ENCODE results near the gene KCTD3.

KCTD3 gene

GRCh38 chr1:215556996-215557395 lies 10.1 kb upstream of the KCTD3 start:
- DNase-seq (ENCODE audit: low read depth in 2 of 2) = no peak

DNA sequence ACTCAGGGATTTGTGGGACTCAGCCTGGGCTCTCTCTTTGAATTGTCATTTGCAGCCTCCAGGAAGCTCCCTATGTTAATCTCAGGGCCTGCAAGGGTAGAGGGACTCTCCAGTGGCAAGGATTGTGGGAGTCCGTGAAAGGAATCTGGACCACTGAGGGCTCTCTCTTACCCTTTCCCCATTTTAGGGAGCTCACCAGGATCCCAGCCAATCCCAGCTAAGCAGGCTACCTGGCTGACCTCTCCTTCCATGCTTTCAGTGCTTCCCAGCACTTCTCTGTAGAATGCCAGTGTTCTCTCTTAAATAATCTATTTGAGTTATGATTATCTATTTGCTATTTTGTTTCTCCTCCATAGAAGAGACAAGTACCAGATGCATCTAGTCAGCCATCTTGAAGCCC lies 9.6 kb upstream of the KCTD3 start:
- DNase-seq (ENCODE audit: low read depth in 2 of 2) = no peak

DNA sequence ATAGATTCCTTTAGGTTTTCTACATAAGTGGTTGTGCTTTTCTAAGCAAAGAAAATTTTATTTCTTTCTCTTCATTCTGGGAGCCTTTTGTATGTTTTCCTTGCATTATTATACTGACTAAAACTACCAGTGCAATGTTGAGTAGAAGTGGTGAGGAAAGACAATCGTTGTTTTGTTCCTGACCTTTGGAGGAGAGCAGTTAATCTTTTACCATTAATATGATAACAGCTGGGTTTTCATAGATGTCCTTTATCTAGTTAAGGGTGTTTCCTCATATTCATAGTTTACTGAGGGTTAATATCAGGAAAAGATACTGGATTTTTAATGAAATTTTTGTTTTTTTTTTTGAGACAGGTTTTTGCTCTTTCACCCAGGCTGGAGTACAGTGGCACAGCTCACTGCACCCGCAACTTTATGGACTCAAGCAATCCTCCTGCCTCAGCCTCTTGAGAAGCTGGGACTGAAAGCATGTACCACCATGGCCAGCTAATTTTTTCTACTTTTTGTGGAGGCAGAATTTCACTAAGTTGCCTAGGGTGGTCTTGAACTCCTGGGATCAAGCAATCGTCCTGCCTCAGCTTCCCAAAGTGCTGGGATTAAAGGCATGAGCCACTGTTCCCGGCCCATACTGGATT lies 9.0 kb upstream of the KCTD3 start:
- no peak for DNase-seq (ENCODE audit: low read depth in 2 of 2)

DNA sequence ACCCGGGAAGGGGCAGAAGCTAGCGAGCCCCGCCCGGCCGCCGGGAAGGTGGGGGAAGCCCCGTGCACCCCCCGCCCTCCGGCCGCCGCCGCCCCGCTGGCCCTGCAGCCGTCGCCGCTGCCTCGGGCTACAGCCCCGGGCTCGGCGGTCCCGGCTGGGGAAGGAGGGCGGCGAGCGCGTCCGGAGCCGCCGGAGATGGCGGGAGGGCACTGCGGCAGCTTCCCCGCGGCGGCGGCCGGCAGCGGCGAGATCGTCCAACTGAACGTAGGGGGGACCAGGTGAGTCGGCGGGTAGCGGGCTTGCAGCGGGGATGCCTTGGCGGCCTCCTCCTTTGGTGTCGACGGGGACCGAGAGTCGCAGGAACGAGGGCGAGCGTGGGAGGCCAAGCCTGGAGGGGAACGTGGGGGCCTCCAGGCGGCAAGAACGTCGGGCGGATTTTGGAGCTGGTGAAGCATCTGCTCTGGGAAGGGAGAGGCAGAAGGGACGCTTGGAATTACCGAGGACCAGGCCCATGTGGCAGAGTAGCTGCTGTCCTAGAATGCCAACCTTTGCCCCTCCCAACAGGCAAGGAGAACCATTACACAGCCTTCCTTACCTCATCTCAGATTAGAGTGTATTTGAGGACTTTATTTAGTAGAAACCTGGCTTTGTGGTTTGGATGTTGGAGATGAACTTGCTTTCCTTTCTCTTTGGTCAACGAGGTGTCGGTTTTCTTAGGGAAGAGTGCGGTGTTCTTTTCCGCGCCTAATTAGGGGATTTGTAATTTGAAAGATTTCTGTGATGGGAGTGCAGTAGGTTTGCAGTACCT lies 591 bp downstream of the KCTD3 start:
- DNase-seq (ENCODE audit: low read depth in 2 of 2) = peak in 1 of 2 donors; percentile 0

GRCh38 chr1:215568299-215568692 lies 1.2 kb downstream of the KCTD3 start:
- DNase-seq (ENCODE audit: low read depth in 2 of 2) = no peak

GRCh38 chr1:215569986-215570824 lies 3.1 kb downstream of the KCTD3 start:
- DNase-seq (ENCODE audit: low read depth in 2 of 2) = no peak

DNA sequence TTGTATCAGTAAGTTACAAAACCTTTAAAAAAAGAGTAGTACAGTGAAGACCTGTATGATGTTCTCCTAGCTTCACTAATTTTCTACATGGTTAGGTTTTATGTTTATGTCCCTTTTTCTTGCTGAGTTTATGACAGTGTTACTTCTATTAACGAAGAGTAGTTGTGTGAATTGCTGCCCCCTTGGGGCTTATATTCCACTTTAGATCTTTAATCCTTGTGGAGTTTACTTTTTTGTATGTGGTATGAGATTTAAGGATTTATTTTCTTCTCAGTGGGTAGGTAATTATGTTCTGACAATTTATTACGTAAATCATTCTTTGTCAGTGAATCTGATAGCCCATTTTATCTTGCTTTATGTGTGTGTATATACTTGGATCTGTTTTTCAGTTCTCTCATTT lies 14.8 kb downstream of the KCTD3 start:
- DNase-seq (ENCODE audit: low read depth in 2 of 2) = no peak

- no peak for DNase-seq (ENCODE audit: low read depth in 2 of 2)
Measured at GRCh38 chr1:215583185-215583749, 16.2 kb downstream of the KCTD3 start.

DNA sequence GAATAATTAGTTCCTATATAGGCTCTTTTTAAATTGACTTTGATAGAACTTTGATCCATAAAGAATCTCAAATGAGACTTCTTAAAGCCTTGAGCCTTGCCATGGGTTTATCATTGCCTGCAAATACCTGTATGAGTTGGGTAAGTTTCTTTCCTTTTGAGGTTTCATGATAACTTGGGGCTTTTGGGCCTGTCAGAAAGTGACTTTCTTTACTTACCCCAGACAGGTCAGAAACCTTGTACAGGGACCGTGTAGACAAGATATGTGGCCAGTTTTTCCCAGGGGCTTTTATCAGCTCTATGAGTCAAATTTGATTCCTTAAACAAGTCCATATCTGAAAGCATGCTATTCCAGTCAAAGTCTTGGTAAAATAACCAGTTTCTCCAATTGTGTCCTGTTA lies 17.3 kb downstream of the KCTD3 start:
- DNase-seq (ENCODE audit: low read depth in 2 of 2) = no peak

- no peak for DNase-seq (ENCODE audit: low read depth in 2 of 2)
Measured at GRCh38 chr1:215589650-215590435, 22.7 kb downstream of the KCTD3 start.

- DNase-seq (ENCODE audit: low read depth in 2 of 2) = no peak
Measured at GRCh38 chr1:215590779-215591491, 23.8 kb downstream of the KCTD3 start.

DNA sequence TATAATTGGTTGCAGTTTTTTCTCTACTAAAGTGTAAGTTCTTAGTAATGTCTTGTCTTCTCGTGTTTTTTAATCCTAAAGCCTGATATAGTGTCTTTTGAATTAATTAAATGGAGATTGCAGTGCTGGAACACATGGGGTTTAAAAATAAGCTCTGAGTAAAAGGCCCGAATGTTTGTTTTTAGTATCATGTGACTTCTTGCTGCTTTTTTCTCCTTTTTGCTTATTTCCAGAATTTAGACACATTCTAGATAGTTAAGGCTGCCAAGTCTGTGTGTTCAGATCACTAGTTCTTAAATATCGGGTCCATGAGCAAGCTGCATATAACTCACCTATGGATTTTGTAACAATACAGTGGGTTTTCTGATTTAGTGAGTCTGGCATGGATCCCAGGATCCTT lies 27.5 kb downstream of the KCTD3 start:
- DNase-seq (ENCODE audit: low read depth in 2 of 2) = no peak

DNA sequence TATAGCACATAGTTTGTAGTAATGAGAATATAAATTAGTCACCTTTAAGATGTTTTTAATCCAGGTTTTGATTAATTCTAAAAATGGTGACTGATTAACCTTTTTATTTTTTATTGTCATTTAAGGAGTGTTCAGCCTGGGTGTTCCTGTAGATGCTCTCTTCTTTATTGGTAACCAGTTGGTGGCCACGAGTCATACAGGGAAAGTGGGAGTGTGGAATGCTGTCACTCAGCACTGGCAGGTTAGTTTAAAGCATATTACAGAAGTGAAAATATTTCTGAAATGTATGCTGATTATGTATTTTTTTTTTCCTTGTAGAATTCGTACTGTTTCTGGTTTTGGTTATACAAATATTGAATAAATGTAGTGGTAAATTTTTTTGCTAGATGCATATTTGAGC lies 28.1 kb downstream of the KCTD3 start:
- no peak for DNase-seq (ENCODE audit: low read depth in 2 of 2)

DNA sequence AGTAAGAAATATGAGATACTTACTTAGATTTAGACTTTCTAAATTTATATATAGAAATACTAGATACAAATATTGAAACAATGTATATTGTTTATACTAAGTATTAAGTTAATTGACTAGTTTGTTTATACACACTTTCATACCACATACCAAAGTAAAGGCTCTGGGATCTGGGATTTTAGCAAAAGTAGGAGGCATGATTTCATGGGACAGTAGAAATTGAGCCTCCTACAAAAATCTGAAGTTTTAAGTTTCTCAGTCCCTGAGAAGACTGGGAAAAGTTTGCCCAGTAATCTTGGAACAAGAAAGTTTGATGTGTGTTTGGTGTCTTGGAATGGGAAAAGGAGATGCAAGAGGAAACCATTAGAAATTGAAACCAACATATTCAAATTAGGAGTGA lies 30.9 kb downstream of the KCTD3 start:
- no peak for DNase-seq (ENCODE audit: low read depth in 2 of 2)

DNA sequence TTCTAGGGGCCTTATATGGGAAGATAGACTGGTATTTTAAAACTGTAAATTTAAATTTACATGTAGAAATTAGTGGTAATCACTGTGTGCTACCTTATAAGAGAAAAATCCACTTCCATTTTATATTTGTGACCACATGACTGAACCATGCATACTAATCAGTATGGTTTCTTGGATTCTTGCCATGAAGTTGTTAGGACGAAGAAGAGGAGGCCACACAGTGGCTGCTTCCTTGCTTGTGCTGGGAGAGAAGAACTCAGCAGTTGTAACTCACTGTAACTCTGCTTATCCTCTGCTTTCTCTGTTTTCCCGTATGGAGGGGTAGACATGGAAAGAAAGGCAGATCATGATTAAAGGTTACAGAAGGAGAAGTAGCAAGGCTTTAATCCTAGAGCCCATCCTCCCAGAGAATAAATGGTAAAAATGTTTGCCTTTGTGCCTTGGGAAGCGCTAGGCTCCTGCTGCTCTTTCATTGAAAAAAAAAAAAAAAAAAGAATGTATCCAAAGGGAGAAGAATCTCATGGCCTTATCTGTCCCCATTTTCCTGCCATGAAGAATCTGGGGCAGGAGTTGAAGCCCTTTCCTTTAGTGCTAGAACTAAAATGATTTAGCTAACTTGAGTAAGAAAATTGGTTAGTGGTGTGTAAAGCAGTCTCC lies 32.4 kb downstream of the KCTD3 start:
- no peak for DNase-seq (ENCODE audit: low read depth in 2 of 2)

- DNase-seq (ENCODE audit: low read depth in 2 of 2) = no peak
Measured at GRCh38 chr1:215600258-215600792, 33.2 kb downstream of the KCTD3 start.

DNA sequence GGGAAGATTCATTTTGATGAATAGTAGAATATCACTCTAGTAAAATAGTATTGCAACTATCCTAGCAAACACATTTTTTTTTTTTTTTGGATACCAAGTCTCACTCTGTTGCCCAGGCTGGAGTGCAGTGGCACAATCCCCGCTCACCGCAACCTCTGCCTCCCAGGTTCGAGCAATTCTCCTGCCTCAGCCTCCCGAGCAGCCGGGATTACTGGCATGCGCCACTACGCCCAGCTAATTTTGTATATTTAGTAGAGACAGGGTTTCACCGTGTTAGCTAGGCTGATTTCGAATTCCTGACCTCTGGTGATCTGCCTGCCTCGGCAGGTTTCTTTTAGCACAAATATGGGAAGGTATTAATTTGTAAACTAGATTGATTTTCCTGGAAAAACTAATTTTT lies 33.8 kb downstream of the KCTD3 start:
- DNase-seq (ENCODE audit: low read depth in 2 of 2) = no peak

DNA sequence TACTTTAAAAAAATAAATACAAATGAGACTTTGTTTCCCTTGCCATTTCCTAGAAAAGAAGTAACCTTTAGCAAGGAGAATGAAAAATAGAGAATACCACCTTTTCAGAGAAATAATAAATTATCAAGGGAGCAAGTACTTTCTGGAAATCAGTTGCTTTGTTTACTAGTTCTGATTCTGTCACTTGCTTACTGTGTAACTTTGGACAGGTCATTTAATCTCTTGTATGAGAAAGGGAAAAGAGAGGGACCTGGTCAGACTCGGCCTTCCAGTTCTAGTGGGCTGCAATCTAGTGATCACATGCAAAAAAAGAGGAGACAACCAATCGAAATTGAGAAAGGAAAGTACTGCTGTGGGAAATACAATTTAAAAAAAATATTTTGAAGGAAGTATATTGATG lies 34.2 kb downstream of the KCTD3 start:
- DNase-seq (ENCODE audit: low read depth in 2 of 2) = no peak

DNA sequence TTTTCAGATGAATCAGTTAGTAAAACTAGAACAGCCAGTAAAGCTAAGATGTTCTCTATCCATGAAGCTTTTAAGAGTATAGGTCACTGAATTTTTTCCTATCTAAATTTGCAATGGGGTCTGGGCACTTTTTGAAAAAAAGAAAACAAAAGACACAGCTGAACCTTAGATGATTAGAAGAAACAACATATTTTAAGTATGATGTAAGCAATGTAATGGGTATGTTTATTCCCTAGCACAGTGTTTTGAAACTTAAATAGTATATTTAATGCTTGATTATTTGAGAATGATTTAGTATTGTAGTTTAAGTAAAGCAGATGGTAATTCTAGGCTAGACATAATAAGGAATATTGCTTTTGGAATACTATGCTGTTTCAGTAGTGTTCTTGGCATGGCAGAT lies 36.2 kb downstream of the KCTD3 start:
- DNase-seq (ENCODE audit: low read depth in 2 of 2) = no peak

- no peak for DNase-seq (ENCODE audit: low read depth in 2 of 2)
Measured at GRCh38 chr1:215605011-215605621, 38.0 kb downstream of the KCTD3 start.
